Measurements from ENCODE around the gene IFITM2. TPM values are rescaled to one million over a fixed set of nuclear protein-coding genes. Genes with fewer than 3 reads are reported as not detected.

IFITM2 gene
- total RNA-seq, 1 experiment from 2014 or later, result 31.3 TPM

- DNase-seq (ENCODE audit: low spot score), result no peak
- in situ Hi-C loops (cut with HindIII; ENCODE audit: low sequenced_read_pairs), result no loop called here
Measured at GRCh38 chr11:355581-356458, 48.2 kb downstream of the IFITM2 start.

- in situ Hi-C loops (cut with HindIII; ENCODE audit: low sequenced_read_pairs), result no loop called here
- DNase-seq (ENCODE audit: low spot score), result no peak
Measured at GRCh38 chr11:356610-357009, 49.0 kb downstream of the IFITM2 start.

GRCh38 chr11:357582-357981 is 50.0 kb downstream of the IFITM2 start:
- no peak for DNase-seq (ENCODE audit: low spot score)
- in situ Hi-C loops (cut with HindIII; ENCODE audit: low sequenced_read_pairs), result no loop called here

GRCh38 chr11:358129-358800 is 50.6 kb downstream of the IFITM2 start:
- DNase-seq (ENCODE audit: low spot score), result no peak
- in situ Hi-C loops (cut with HindIII; ENCODE audit: low sequenced_read_pairs), result no loop called here

Other genes with a start within 250 kb of the IFITM2 start
- not detected in 2 replicates for gene SCGB1C1, start 114.7 kb upstream of the IFITM2 start, total RNA-seq (2014; rRNA removed; shearing (Covaris generic))
- 18.3 and 29.3 TPM in 2 replicates for gene BET1L, start 100.4 kb upstream of the IFITM2 start, total RNA-seq (2014; rRNA removed; shearing (Covaris generic))
- gene RIC8A, start 100.1 kb upstream of the IFITM2 start, total RNA-seq (2014; rRNA removed; shearing (Covaris generic)), result 98.9 and 101 TPM in 2 replicates
- gene SIRT3, start 71.5 kb upstream of the IFITM2 start, total RNA-seq (2014; rRNA removed; shearing (Covaris generic)), result 19.3 and 22.5 TPM in 2 replicates
- gene PSMD13, start 70.8 kb upstream of the IFITM2 start, total RNA-seq (2014; rRNA removed; shearing (Covaris generic)), result 175 and 208 TPM in 2 replicates
- not detected in 2 replicates for gene NLRP6, start 29.4 kb upstream of the IFITM2 start, total RNA-seq (2014; rRNA removed; shearing (Covaris generic))
- gene PGGHG, start 18.7 kb upstream of the IFITM2 start, total RNA-seq (2014; rRNA removed; shearing (Covaris generic)), result 18.8 and 20.4 TPM in 2 replicates
- not detected in 2 replicates for gene IFITM5, start 8.3 kb upstream of the IFITM2 start, total RNA-seq (2014; rRNA removed; shearing (Covaris generic))
- 76.4 and 108 TPM in 2 replicates for gene IFITM1, start 6.2 kb downstream of the IFITM2 start, total RNA-seq (2014; rRNA removed; shearing (Covaris generic))
- 36.2 and 45.8 TPM in 2 replicates for gene IFITM3, start 13.0 kb downstream of the IFITM2 start, total RNA-seq (2014; rRNA removed; shearing (Covaris generic))
- gene B4GALNT4, start 61.7 kb downstream of the IFITM2 start, total RNA-seq (2014; rRNA removed; shearing (Covaris generic)), result 27.4 and 32.1 TPM in 2 replicates
- 1.1 and 7.9 TPM in 2 replicates for gene PKP3, start 86.4 kb downstream of the IFITM2 start, total RNA-seq (2014; rRNA removed; shearing (Covaris generic))
- 20.6 and 31.9 TPM in 2 replicates for gene SIGIRR, start 107.2 kb downstream of the IFITM2 start, total RNA-seq (2014; rRNA removed; shearing (Covaris generic))
- gene ANO9, start 134.2 kb downstream of the IFITM2 start, total RNA-seq (2014; rRNA removed; shearing (Covaris generic)), result 0.31 and 0.98 TPM in 2 replicates
- 78.1 and 84.1 TPM in 2 replicates for gene PTDSS2, start 142.5 kb downstream of the IFITM2 start, total RNA-seq (2014; rRNA removed; shearing (Covaris generic))
- gene RNH1, start 199.4 kb downstream of the IFITM2 start, total RNA-seq (2014; rRNA removed; shearing (Covaris generic)), result 164 and 168 TPM in 2 replicates
- 51.7 and 60.1 TPM in 2 replicates for gene HRAS, start 227.8 kb downstream of the IFITM2 start, total RNA-seq (2014; rRNA removed; shearing (Covaris generic))
- 0.03 and 1.0 TPM in 2 replicates for gene LRRC56, start 229.7 kb downstream of the IFITM2 start, total RNA-seq (2014; rRNA removed; shearing (Covaris generic))